WTC11 (cell line): ENCODE measurements around the gene C19orf53. TPM values are rescaled to one million over a fixed set of nuclear protein-coding genes. Genes with fewer than 3 reads are reported as not detected.
A peak's percentile ranks its signal among the peaks of the same experiment; 100 is the strongest.

ENCODE experiments used
- ATF2 ChIP-seq: sonication (generic); formaldehyde crosslinking; IDR thresholded peaks from 2 replicates; pipeline ENCODE4 v1.8.1; 2022; ENCODE audit warnings: low read depth, missing genetic modification reagents, borderline replicate concordance
- ATF3 ChIP-seq: sonication (generic); formaldehyde crosslinking; conservative IDR thresholded peaks from 2 replicates; pipeline ENCODE4 v1.8.1; 2022; ENCODE audit warnings: mild to moderate bottlenecking, missing genetic modification reagents
- CBFB ChIP-seq: sonication (generic); formaldehyde crosslinking; IDR thresholded peaks from 2 replicates; pipeline ENCODE4 v1.8.1; 2022; ENCODE audit warnings: mild to moderate bottlenecking, low read depth, missing genetic modification reagents
- CREM ChIP-seq: sonication (generic); formaldehyde crosslinking; IDR thresholded peaks from 2 replicates; pipeline ENCODE4 v1.8.1; 2022; ENCODE audit warnings: mild to moderate bottlenecking, missing genetic modification reagents, moderate library complexity
- EMX1 ChIP-seq: fragments of 250-450 bp; sonication (Bioruptor Pico); IDR thresholded peaks from 2 replicates; pipeline ENCODE4 v1.8.0; 2021; ENCODE audit warnings: mild to moderate bottlenecking
- ETV6 ChIP-seq: sonication (generic); formaldehyde crosslinking; IDR thresholded peaks from 2 replicates; pipeline ENCODE4 v1.8.1; 2022; ENCODE audit warnings: mild to moderate bottlenecking, missing genetic modification reagents
- FOXJ3 ChIP-seq: sonication (generic); formaldehyde crosslinking; IDR thresholded peaks from 2 replicates; pipeline ENCODE4 v1.9.0; 2021; ENCODE audit warnings: missing genetic modification reagents, mild to moderate bottlenecking, borderline replicate concordance
- GRHL2 ChIP-seq: fragments of 250-450 bp; sonication (Bioruptor Pico); IDR thresholded peaks from 2 replicates; pipeline ENCODE4 v1.8.0; 2022; ENCODE audit warnings: mild to moderate bottlenecking, moderate library complexity; ENCODE audit not compliant: insufficient replicate concordance, severe bottlenecking
- KAT7 ChIP-seq: sonication (generic); formaldehyde crosslinking; IDR thresholded peaks from 2 replicates; pipeline ENCODE4 v1.8.1; 2023; ENCODE audit warnings: missing genetic modification reagents, mild to moderate bottlenecking, borderline replicate concordance
- MYBL2 ChIP-seq: sonication (generic); formaldehyde crosslinking; IDR thresholded peaks from 2 replicates; pipeline ENCODE4 v1.8.1; 2023; ENCODE audit warnings: mild to moderate bottlenecking, moderate library complexity, missing genetic modification reagents
- NFE2L1 ChIP-seq: sonication (generic); formaldehyde crosslinking; IDR thresholded peaks from 2 replicates; pipeline ENCODE4 v1.8.1; 2023; ENCODE audit warnings: missing genetic modification reagents
- NR1H2 ChIP-seq: sonication (generic); formaldehyde crosslinking; IDR thresholded peaks from 2 replicates; pipeline ENCODE4 v1.9.0; 2021; ENCODE audit warnings: mild to moderate bottlenecking, moderate library complexity, missing genetic modification reagents
- RELA ChIP-seq: sonication (generic); formaldehyde crosslinking; IDR thresholded peaks from 2 replicates; pipeline ENCODE4 v1.8.1; 2022; ENCODE audit warnings: missing genetic modification reagents, mild to moderate bottlenecking, borderline replicate concordance
- SMAD4 ChIP-seq: sonication (generic); formaldehyde crosslinking; IDR thresholded peaks from 2 replicates; pipeline ENCODE4 v1.8.0; 2022; ENCODE audit warnings: mild to moderate bottlenecking, missing genetic modification reagents
- TCF7 ChIP-seq: sonication (generic); formaldehyde crosslinking; IDR thresholded peaks from 2 replicates; pipeline ENCODE4 v1.8.0; 2022; ENCODE audit warnings: mild to moderate bottlenecking, low read depth, missing genetic modification reagents, moderate library complexity
- TEAD4 ChIP-seq: sonication (generic); formaldehyde crosslinking; IDR thresholded peaks from 2 replicates; pipeline ENCODE4 v1.8.0; 2022; ENCODE audit warnings: mild to moderate bottlenecking, missing genetic modification reagents
- ZNF219 ChIP-seq: sonication (generic); formaldehyde crosslinking; IDR thresholded peaks from 2 replicates; pipeline ENCODE4 v1.8.0; 2023; ENCODE audit warnings: missing genetic modification reagents, mild to moderate bottlenecking, borderline replicate concordance
- ZNF232 ChIP-seq: sonication (generic); formaldehyde crosslinking; IDR thresholded peaks from 2 replicates; pipeline ENCODE4 v1.8.0; 2022; ENCODE audit warnings: mild to moderate bottlenecking, missing genetic modification reagents
- ZNF263 ChIP-seq: sonication (generic); formaldehyde crosslinking; IDR thresholded peaks from 2 replicates; pipeline ENCODE4 v1.8.1; 2022; ENCODE audit warnings: low read depth, mild to moderate bottlenecking, moderate library complexity, missing genetic modification reagents
- ZNF396 ChIP-seq: fragments of 250-450 bp; sonication (Bioruptor Pico); IDR thresholded peaks from 2 replicates; pipeline ENCODE4 v1.8.0; 2021; ENCODE audit warnings: mild to moderate bottlenecking, moderate library complexity, borderline replicate concordance
- ZNF416 ChIP-seq: fragments of 250-450 bp; sonication (Bioruptor Pico); IDR thresholded peaks from 2 replicates; pipeline ENCODE4 v1.9.0; 2021; ENCODE audit warnings: mild to moderate bottlenecking, inconsistent platforms
- ZNF423 ChIP-seq: fragments of 250-450 bp; sonication (Bioruptor Pico); IDR thresholded peaks from 2 replicates; pipeline ENCODE4 v2.1.2; 2022; ENCODE audit warnings: mild to moderate bottlenecking, moderate library complexity
- ZNF671 ChIP-seq: fragments of 250-450 bp; sonication (Bioruptor Pico); IDR thresholded peaks from 2 replicates; pipeline ENCODE4 v1.8.0; 2021; ENCODE audit warnings: mild to moderate bottlenecking
- total RNA-seq: library from RNA; stranded (reverse); gene quantifications from 3 replicates; pipeline ENCODE4 v1.2.3, GENCODE V29; 2021
- TF ChIP-seq, protein P1 (sequence below): fragments of 250-450 bp; sonication (Bioruptor Pico); IDR thresholded peaks from 2 replicates; pipeline ENCODE4 v1.9.0; 2021; ENCODE audit warnings: moderate library complexity, mild to moderate bottlenecking, inconsistent platforms, borderline replicate concordance
- TF ChIP-seq, protein P2 (sequence below): sonication (generic); formaldehyde crosslinking; IDR thresholded peaks from 2 replicates; pipeline ENCODE4 v1.8.0; 2022; ENCODE audit warnings: mild to moderate bottlenecking, missing genetic modification reagents
- TF ChIP-seq, protein P3 (sequence below): sonication (generic); formaldehyde crosslinking; IDR thresholded peaks from 2 replicates; pipeline ENCODE4 v1.8.0; 2022; ENCODE audit warnings: mild to moderate bottlenecking, missing genetic modification reagents
- TF ChIP-seq, protein P4 (sequence below): sonication (generic); formaldehyde crosslinking; IDR thresholded peaks from 2 replicates; pipeline ENCODE4 v1.8.1; 2023; ENCODE audit warnings: mild to moderate bottlenecking, missing genetic modification reagents, borderline replicate concordance
- TF ChIP-seq, protein P5 (sequence below): sonication (generic); formaldehyde crosslinking; IDR thresholded peaks from 2 replicates; pipeline ENCODE4 v1.8.0; 2023; ENCODE audit warnings: mild to moderate bottlenecking, missing genetic modification reagents

Gene C19orf53
- total RNA-seq, 1 experiment from 2014 or later, result 102 TPM

DNA sequence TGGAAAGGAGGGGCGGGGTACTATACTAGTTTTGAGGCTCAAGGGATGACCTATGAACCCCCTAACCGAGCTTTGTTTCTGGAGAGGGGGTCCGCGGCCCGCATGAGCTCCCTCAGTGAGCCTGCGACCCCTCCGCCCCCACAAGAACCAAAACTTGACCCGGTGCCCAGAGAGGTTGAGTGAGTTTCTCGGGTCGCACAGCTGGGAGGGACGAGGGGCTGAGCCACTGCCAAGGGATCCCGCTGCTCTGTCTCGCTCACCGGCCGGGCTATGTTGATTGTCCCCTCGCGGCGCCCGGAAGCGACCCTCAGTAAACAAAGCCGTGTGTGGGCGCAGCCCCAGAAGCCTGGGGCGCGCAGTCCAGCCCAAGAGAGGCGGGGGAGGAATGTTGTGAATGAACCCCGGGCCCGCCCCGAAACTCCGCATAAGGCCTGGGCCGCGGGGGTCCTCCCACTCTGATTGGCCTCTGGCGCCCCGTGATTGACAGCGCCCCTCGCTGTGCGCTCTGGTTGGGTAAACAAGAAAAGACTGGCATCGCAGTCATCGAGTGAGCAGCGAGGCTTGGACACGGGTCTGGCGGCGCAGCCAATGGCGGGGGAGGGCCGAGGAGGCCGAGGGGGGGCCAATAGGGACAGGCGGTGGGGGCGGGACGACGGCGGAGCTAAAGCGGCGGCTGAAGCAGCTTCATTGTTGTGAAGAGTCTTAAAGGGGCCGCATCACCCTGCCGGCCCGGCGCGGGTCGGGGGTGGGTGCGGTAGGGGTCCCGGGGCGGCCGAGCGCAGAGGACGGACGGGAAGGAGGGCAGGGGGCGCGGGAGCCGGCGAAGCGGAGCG, 20.7 kb downstream of the C19orf53 start, which contains the start of gene ZSWIM4 (continued):
- TF ChIP-seq, protein P1, sequence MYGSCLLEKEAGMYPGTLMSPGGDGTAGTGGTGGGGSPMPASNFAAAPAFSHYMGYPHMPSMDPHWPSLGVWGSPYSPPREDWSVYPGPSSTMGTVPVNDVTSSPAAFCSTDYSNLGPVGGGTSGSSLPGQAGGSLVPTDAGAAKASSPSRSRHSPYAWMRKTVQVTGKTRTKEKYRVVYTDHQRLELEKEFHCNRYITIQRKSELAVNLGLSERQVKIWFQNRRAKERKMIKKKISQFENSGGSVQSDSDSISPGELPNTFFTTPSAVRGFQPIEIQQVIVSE (CRISPR knock-in tag), result no peak
- TF ChIP-seq ZNF263 (no peak), ZNF232 (no peak), EMX1 (CRISPR knock-in tag) (no peak), CBFB (CRISPR knock-in tag) (no peak), TCF7 (CRISPR knock-in tag) (no peak), ATF3 (no peak), TEAD4 (CRISPR knock-in tag) (no peak), MYBL2 (CRISPR knock-in tag) (peak; percentile 65; the same call in 1 of the 2 replicates), ETV6 (CRISPR knock-in tag) (peak; percentile 47), ATF2 (CRISPR knock-in tag) (no peak), ZNF671 (CRISPR knock-in tag) (no peak), ZNF423 (CRISPR knock-in tag) (peak; percentile 68), KAT7 (CRISPR knock-in tag) (no peak), ZNF416 (CRISPR knock-in tag) (0 out of 2 replicates have a peak, but pooled peaks have one; percentile 51), CREM (CRISPR knock-in tag) (0 out of 2 replicates have a peak, but pooled peaks have one; percentile 19), ZNF219 (CRISPR knock-in tag) (no peak), GRHL2 (no peak), SMAD4 (CRISPR knock-in tag) (no peak), NR1H2 (CRISPR knock-in tag) (no peak), FOXJ3 (CRISPR knock-in tag) (no peak), ZNF396 (no peak), RELA (CRISPR knock-in tag) (no peak), NFE2L1 (CRISPR knock-in tag) (no peak)
- TF ChIP-seq, protein P2, sequence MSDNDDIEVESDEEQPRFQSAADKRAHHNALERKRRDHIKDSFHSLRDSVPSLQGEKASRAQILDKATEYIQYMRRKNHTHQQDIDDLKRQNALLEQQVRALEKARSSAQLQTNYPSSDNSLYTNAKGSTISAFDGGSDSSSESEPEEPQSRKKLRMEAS (CRISPR knock-in tag), result peak; percentile 68
- TF ChIP-seq, protein P3, sequence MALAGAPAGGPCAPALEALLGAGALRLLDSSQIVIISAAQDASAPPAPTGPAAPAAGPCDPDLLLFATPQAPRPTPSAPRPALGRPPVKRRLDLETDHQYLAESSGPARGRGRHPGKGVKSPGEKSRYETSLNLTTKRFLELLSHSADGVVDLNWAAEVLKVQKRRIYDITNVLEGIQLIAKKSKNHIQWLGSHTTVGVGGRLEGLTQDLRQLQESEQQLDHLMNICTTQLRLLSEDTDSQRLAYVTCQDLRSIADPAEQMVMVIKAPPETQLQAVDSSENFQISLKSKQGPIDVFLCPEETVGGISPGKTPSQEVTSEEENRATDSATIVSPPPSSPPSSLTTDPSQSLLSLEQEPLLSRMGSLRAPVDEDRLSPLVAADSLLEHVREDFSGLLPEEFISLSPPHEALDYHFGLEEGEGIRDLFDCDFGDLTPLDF (CRISPR knock-in tag), result no peak
- TF ChIP-seq, protein P4, sequence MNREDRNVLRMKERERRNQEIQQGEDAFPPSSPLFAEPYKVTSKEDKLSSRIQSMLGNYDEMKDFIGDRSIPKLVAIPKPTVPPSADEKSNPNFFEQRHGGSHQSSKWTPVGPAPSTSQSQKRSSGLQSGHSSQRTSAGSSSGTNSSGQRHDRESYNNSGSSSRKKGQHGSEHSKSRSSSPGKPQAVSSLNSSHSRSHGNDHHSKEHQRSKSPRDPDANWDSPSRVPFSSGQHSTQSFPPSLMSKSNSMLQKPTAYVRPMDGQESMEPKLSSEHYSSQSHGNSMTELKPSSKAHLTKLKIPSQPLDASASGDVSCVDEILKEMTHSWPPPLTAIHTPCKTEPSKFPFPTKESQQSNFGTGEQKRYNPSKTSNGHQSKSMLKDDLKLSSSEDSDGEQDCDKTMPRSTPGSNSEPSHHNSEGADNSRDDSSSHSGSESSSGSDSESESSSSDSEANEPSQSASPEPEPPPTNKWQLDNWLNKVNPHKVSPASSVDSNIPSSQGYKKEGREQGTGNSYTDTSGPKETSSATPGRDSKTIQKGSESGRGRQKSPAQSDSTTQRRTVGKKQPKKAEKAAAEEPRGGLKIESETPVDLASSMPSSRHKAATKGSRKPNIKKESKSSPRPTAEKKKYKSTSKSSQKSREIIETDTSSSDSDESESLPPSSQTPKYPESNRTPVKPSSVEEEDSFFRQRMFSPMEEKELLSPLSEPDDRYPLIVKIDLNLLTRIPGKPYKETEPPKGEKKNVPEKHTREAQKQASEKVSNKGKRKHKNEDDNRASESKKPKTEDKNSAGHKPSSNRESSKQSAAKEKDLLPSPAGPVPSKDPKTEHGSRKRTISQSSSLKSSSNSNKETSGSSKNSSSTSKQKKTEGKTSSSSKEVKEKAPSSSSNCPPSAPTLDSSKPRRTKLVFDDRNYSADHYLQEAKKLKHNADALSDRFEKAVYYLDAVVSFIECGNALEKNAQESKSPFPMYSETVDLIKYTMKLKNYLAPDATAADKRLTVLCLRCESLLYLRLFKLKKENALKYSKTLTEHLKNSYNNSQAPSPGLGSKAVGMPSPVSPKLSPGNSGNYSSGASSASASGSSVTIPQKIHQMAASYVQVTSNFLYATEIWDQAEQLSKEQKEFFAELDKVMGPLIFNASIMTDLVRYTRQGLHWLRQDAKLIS (CRISPR knock-in tag), result no peak
- TF ChIP-seq, protein P5, sequence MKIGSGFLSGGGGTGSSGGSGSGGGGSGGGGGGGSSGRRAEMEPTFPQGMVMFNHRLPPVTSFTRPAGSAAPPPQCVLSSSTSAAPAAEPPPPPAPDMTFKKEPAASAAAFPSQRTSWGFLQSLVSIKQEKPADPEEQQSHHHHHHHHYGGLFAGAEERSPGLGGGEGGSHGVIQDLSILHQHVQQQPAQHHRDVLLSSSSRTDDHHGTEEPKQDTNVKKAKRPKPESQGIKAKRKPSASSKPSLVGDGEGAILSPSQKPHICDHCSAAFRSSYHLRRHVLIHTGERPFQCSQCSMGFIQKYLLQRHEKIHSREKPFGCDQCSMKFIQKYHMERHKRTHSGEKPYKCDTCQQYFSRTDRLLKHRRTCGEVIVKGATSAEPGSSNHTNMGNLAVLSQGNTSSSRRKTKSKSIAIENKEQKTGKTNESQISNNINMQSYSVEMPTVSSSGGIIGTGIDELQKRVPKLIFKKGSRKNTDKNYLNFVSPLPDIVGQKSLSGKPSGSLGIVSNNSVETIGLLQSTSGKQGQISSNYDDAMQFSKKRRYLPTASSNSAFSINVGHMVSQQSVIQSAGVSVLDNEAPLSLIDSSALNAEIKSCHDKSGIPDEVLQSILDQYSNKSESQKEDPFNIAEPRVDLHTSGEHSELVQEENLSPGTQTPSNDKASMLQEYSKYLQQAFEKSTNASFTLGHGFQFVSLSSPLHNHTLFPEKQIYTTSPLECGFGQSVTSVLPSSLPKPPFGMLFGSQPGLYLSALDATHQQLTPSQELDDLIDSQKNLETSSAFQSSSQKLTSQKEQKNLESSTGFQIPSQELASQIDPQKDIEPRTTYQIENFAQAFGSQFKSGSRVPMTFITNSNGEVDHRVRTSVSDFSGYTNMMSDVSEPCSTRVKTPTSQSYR (CRISPR knock-in tag), result no peak
